Middle frontal gyrus (tissue), 1 donor: ENCODE measurements around the gene TFPT.

ENCODE experiments used
- DNase-seq: peaks from one replicate; pipeline ENCODE4 v3.0.0-alpha.2; 2015; ENCODE audit warnings: low spot score; ENCODE audit errors: extremely low spot score

Gene TFPT

DNA sequence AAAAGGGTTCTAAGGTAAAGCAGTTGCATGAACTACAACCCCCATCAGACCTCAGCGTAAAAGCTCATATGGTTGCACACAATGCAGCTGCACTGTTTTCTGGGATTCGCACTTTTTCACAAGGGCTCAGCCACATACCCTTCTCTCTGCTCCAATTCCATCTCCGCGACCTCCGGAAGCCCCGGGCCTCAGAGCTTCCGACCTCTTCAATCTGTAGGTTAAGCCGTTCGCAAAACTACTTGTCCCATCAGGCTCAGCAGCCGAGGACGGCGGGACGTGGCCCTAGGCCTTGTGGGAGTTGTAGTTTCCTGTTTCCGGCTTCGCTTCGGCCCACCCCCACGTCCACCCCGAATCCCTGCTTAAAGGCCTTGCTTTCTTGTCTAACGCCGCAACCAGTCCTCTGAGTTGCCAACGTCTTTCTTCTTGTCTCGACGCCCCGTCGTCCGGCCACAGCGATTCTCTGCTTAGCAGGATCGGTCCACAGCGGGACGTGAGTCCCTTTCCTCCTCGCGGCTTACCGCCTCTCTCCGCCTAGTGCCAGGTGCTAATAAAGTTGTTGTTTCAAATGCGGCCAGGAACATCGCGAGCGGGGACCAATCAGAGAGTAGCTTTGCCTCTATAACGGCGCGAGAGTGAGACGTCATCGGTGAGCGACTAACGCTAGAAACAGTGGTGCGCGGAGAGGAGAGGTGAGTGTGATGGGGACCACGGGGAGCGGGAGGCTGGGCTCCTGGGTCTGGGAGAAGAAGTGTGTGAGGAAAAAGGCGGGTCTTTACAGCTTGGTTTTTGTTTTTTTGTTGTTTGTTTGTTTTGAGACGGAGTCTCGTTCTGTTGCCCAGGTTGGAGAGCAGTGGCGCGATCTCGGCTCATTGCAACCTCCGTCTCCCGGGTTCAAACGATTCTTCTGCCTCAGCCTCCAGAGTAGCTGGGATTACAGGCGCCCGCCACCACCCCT is at the start of gene TFPT, which contains the start of gene PRPF31:
TFPT (minus strand) TSS at position 549 of the 955 bp plus-strand sequence; CDS start at position 161, 388 bp downstream.
PRPF31 (plus strand) TSS at position 646 of the 955 bp plus-strand sequence. CDS start 2,525 bp downstream, outside the sequence.
- peak; percentile 98 for DNase-seq

GRCh38 chr19:54165222-54165621 is 49.8 kb upstream of the TFPT start:
- DNase-seq = no peak

- DNase-seq = no peak
These were observed 49.1 kb upstream of the TFPT start for GRCh38 chr19:54164369-54165068.

- no peak for DNase-seq
These were observed 47.4 kb upstream of the TFPT start for GRCh38 chr19:54162884-54163283.

- DNase-seq = peak; percentile 4
These were observed 46.9 kb upstream of the TFPT start for GRCh38 chr19:54162241-54162805.

- DNase-seq = no peak
These were observed 45.4 kb upstream of the TFPT start for GRCh38 chr19:54160854-54161253.

DNA sequence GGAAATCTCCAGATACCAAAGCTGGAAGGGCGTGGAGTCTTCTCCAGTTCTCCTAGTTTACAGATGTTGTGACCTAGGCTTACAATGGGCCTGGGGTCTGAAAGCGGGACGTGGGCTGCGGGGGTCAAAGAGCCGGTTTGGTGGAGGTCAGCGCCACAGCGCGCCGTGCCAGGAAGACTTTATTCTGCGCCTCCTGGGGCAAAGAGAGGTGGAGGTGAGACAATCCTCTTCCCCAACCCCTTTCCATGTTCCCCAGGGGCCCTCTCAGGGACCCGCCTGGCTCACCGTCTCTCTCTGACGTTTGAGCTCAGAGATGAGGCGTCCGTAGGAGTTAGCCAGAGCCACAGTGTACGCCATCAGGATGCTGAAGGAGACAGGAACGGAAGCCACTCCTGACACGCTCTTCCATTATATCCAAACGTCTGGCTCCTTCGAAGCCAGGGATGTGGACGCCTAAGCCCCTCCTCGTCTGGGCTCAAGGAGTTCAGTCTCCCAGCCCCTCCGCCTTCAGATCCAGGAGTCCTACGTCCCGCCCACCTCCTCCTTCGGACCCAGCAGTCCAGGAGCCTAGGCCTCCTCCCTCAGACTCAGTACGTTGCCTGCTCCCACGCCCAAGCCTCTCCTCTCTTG is 44.8 kb upstream of the TFPT start:
- DNase-seq = peak; percentile 15

GRCh38 chr19:54159352-54160181 is 44.1 kb upstream of the TFPT start, which contains the start of gene LENG1:
Gene LENG1 (minus strand): TSS chr19:54159721. CDS start chr19:54159695, 26 bp downstream.
- peak; percentile 100 for DNase-seq

DNA sequence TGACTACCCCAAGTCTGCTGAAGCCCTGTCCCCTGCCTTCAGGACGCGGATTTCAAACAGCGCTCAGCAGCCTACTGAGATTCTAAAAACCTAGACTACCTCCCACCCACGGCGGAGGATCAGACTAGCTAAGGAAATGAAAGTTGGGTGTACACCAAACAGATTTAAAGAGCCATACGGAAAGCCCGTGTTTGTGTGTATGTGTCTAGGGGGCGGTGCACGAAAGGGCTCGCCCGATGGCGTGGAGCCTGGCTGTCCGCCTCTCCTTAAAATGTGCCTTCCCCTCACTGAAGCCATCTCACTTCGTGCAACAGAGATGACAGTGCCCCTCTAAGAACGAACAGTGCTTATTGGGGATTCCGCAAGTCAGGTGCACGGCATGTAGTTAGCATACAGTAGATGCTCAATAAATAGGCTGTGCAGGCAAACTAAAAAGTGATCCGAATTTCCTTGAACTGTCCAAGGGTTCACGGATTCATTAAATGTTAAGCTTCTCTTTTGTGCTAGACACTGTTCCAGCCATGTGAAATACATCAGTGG is 43.4 kb upstream of the TFPT start:
- peak; percentile 4 for DNase-seq

GRCh38 chr19:54156953-54157352 is 41.5 kb upstream of the TFPT start:
- no peak for DNase-seq

- DNase-seq = no peak
These were observed 41.0 kb upstream of the TFPT start for GRCh38 chr19:54156490-54156889.

DNA sequence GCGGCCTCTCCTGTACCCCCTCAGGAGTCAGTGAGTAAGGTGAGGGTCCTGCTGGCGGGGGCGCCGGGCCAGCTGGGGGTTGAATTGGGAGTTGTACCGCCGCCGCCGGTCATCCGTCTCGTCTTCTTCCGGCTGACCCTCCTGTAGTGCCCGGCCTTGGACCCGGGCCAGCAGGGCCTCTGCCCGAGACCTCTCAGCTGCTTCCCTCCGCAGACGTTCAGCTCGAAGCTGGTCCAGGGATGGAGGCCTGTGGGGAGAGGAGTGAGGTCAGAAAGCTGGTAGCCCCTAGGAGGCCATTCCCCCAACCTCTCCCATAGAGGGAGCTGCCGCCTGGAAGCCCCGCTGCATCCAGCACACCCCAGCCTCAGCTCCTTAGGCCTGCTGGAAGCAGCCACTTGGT is 40.2 kb upstream of the TFPT start:
- DNase-seq = no peak

DNA sequence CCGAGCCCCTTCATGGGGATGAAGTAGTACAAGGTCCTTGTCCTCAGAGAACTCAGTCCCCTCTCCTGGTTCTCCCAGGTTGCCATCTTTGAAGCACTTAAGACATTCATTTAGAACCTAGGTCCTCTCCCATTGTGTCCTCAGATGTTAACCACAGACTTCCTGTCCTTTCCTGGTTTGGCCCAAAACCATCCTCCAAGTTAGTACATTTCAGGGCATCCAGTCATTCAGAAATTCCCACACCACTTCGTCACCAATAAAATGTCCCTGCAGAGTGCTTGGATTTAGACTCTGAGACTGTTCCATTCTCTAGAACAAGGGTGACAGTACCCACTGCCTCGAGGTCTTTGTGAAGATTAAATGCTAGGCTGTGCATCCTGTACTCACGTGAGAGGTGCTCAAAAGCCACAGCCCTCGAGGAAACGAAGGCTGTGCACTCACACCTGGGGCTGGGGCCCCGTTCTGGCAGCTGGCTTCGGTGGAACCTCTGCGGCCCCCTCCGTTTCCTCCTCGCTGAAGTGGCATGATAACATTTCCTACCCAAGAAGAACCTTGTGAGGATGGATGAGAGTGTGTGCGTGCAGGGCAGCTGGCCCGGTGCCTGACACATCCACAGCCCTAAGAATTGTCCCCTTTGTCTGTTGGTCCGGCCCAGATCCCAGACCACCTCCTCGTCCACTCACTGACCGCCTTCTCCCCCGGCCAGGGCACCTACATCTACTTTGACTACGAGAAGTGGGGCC is 39.3 kb upstream of the TFPT start:
- no peak for DNase-seq

- no peak for DNase-seq
These were observed 38.4 kb upstream of the TFPT start for GRCh38 chr19:54153731-54154326.

DNA sequence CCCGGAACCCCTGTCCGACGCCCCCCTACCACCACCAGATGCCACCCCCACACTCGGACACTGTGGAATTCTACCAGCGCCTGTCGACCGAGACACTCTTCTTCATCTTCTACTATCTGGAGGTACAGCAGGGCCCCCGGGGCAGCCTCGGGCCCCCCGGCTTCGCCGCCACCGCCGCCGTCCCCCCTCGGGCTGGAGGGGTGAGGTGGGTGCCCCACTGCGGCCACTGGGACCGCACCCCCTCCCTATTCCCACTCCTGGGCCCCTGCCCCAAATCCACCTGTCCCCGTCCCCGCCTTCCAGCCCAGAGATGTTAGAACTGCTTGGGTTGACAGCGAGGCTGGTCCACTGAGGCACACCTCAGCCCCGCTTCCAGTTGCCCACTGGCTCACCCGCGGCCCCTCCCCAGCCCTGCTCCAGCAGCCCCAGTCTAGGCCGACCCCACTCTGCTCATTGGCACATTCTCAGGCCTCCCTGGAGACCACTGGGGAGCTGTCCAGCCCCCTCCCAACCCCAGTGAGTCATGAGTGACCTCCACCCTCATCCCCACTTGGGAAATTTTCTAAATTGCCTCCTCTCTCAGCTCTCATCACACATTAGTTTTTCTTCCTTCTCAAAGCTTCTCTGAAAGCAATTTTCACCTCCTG is 37.5 kb upstream of the TFPT start:
- no peak for DNase-seq

DNA sequence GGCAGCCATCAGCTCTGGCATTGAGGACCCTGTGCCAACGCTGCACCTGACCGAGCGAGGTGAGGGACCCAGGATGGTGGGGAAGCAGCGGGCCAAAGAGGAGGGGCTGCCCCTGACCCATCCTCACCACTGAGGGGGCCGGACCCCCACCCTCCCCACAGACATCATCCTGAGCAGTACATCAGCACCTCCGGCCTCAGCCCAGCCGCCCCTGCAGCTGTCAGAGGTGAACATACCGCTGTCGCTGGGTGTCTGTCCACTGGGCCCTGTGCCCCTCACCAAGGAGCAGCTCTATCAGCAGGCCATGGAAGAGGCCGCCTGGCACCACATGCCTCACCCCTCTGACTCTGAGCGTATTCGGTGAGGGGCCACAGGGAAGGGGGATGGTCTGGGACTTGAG is 36.8 kb upstream of the TFPT start:
- DNase-seq = no peak

- no peak for DNase-seq
These were observed 36.0 kb upstream of the TFPT start for GRCh38 chr19:54151362-54152035.
